Hair follicle dermal papilla cell (primary cell): Measurements from ENCODE around the gene TAC3. TPM values are rescaled to one million over a fixed set of nuclear protein-coding genes. Genes with fewer than 3 reads are reported as not detected.

Source experiments
- total RNA-seq: library from RNA; depleted of rRNA; stranded (reverse); fragments of >200 nt; gene quantifications from 2 replicates; pipeline ENCODE4 v1.2.3, GENCODE V29; 2012

Gene TAC3
- total RNA-seq: not detected in 2 replicates

GRCh38 chr12:57016348-57016747, at the start of gene TAC3:
Gene TAC3, minus strand, starts transcription at chr12:57016529. Its CDS starts 732 bp downstream, at chr12:57015797.

GRCh38 chr12:57049890-57050289, 33.6 kb upstream of the TAC3 start, which contains the start of gene MYO1A:
Gene MYO1A, minus strand, starts transcription at chr12:57050129. Its CDS starts 1,806 bp downstream, at chr12:57048323.

DNA sequence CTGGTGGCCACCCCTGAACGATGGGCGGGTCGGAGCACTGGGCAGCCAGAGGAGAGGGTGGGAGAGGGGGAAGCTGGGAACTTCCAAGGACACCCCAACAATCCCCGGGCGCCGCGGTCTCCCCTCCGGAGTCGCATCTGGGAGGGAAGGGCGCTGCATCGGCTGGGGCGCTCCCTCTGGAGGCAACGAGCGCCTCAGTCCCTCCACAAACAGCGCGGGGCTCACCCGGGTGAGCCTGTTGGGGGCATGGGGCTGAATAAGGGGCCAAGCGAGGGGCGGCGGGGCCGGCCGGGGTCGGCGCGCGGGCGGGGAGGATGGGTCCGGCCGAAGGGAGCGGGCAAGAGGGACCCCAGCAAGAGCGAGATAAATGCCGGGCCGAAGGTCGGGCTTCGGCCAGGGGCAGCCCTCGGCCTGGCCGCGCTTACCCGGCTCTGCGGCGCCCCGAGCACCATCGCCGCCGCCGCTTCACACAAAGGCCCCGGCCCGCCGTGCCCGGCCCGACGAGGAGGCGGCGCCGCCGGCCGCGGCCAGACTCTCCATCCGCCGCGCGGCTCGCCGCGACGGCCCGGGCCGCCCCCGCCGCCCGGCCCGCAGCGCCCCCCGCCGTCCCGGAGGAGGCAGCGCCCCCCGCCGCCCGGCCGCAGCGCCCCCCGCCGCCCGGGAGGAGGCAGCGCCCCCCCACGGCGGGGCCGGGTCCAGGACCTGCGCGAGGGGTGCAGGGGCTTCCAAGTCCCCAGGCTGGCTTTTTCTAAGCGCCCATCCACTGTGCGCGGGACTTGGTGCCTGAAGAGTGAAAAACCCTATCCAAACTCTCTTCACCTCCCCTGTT, 10.1 kb downstream of the TAC3 start, which contains the start of gene ZBTB39:
ZBTB39 (minus strand) TSS at position 567 of the 829 bp plus-strand sequence. CDS start 1,629 bp downstream, outside the sequence.

Other genes with a start within 250 kb of the TAC3 start
- not detected in 2 replicates for gene SDR9C7, start 82.1 kb downstream of the TAC3 start, total RNA-seq
- under 0.01 and 0.12 TPM in 2 replicates for gene RDH16, start 58.9 kb downstream of the TAC3 start, total RNA-seq
- gene ZBTB39, start 10.0 kb downstream of the TAC3 start, total RNA-seq: 6.4 and 8.3 TPM in 2 replicates
- gene MYO1A, start 33.6 kb upstream of the TAC3 start, total RNA-seq: 0.12 TPM in 1 of 2 replicates, not detected in the other
- gene NEMP1, start 62.3 kb upstream of the TAC3 start, total RNA-seq: 3.9 and 4.9 TPM in 2 replicates
- 49.7 and 51.2 TPM in 2 replicates for gene NAB2, start 72.6 kb upstream of the TAC3 start, total RNA-seq
- gene STAT6, start 94.8 kb upstream of the TAC3 start, total RNA-seq: 129 and 138 TPM in 2 replicates
- 581 and 702 TPM in 2 replicates for gene LRP1, start 112.0 kb upstream of the TAC3 start, total RNA-seq
- gene LRP1-AS, start 131.1 kb upstream of the TAC3 start, total RNA-seq: not detected in 2 replicates
- 1.1 and 2.3 TPM in 2 replicates for gene NXPH4, start 200.3 kb upstream of the TAC3 start, total RNA-seq
- 209 and 258 TPM in 2 replicates for gene SHMT2, start 213.2 kb upstream of the TAC3 start, total RNA-seq
- 0.81 TPM in 1 of 2 replicates, not detected in the other for gene STAC3, start 234.7 kb upstream of the TAC3 start, total RNA-seq